Gastroesophageal sphincter (tissue), 4 donors: ENCODE measurements around the gene NEMP1. TPM values are rescaled to one million over a fixed set of nuclear protein-coding genes. Genes with fewer than 3 reads are reported as not detected.

ENCODE experiments used
- ATAC-seq: fragments of 150-250 bp; one replicate; pipeline ENCODE4 v1.9.1; 2016; ENCODE audit warnings: mild to moderate bottlenecking, moderate library complexity
- H3K27ac ChIP-seq, 4 donors: fragments of 200-600 bp; sonication (generic) in 3 of 4; 1 replicate in 3 of 4; 2 replicates in 1 of 4; pipeline ENCODE4 v1.5.1; 2016 to 2019
- H3K27me3 ChIP-seq: fragments of 200-600 bp; sonication (generic); one replicate; pipeline ENCODE4 v1.5.1; 2019
- H3K36me3 ChIP-seq, 2 donors: fragments of 200-600 bp; sonication (generic); one replicate each; pipeline ENCODE4 v1.5.1; 2019; ENCODE audit warnings: control low read depth in 1 of 2
- H3K4me1 ChIP-seq, 3 donors: fragments of 200-600 bp; sonication (generic); 1 replicate in 2 of 3; 2 replicates in 1 of 3; pipeline ENCODE4 v1.5.1; 2016 to 2019; ENCODE audit warnings: control low read depth in 2 of 3
- H3K4me3 ChIP-seq, 2 donors: fragments of 200-600 bp; sonication (generic); one replicate each; pipeline ENCODE4 v1.5.1; 2019; ENCODE audit warnings: mild to moderate bottlenecking in 1 of 2, moderate library complexity in 1 of 2
- H3K9me3 ChIP-seq, 3 donors: fragments of 200-600 bp; sonication (generic); one replicate each; pipeline ENCODE4 v1.5.1; 2017 to 2019; ENCODE audit warnings: control low read depth in 2 of 3
- CTCF ChIP-seq, 4 experiments: fragments of 200-600 bp in 2 of 4; fragments of 450-650 bp in 2 of 4; sonication (generic) in 1 of 4; IDR thresholded peaks; one replicate each; pipeline ENCODE4 v1.5.1; 2017 to 2019; ENCODE audit warnings: antibody characterized with exemption in 4 of 4, mild to moderate bottlenecking in 2 of 4, moderate library complexity in 2 of 4
- EP300 ChIP-seq: sonication (generic); formaldehyde crosslinking; IDR thresholded peaks from one replicate; pipeline ENCODE4 v1.6.1; 2017; ENCODE audit warnings: antibody characterized with exemption, mild to moderate bottlenecking
- POLR2A ChIP-seq, 2 donors: fragments of 450-650 bp; IDR thresholded peaks; one replicate each; pipeline ENCODE4 v1.6.1; 2017; ENCODE audit warnings: antibody characterized with exemption in 2 of 2, mild to moderate bottlenecking in 2 of 2, moderate library complexity in 1 of 2
- POLR2AphosphoS5 ChIP-seq: sonication (generic); formaldehyde crosslinking; IDR thresholded peaks from one replicate; pipeline ENCODE4 v1.6.1; 2017; ENCODE audit warnings: antibody characterized with exemption
- WGBS, 2 donors: methylation state at CpG; one replicate each; pipeline ENCODE4 v1.1.5; 2018; ENCODE audit warnings: low coverage in 1 of 2; 5-methylcytosine and 5-hydroxymethylcytosine counted together
- total RNA-seq, 4 donors: library from RNA; depleted of rRNA; stranded (reverse); fragments of >200 nt; gene quantifications; one replicate each; pipeline ENCODE4 v1.1.0, GENCODE V29; 2016

The NEMP1 gene
- total RNA-seq, 4 donors from 2014 or later = 11.8 to 14.9 (median 12.7) TPM

- peaks cover 2% of the 10 kb centered on the region for H3K27me3 ChIP-seq
- no peaks in the 10 kb centered on the region for H3K36me3 ChIP-seq
- 60% methylated on average over 4 of the region's 4 CpGs; no CpG with 5 or more reads in 1 of the 2 donors for WGBS, 2 donors
- H3K9me3 ChIP-seq = no peaks in the 10 kb centered on the region
- TF ChIP-seq POLR2A (IDR thresholded peaks at IDR 0.05) (no peak), CTCF (IDR thresholded peaks at IDR 0.05) (no peak), EP300 (no peak), POLR2AphosphoS5 (no peak)
- no peak overlapping the region for H3K4me3 ChIP-seq
- H3K4me1 ChIP-seq = no peaks in the 10 kb centered on the region
- no peak for ATAC-seq
- no peak overlapping the region for H3K27ac ChIP-seq
Observed at GRCh38 chr12:57049119-57049446, 29.5 kb downstream of the NEMP1 start.

GRCh38 chr12:57048423-57049118 lies 30.0 kb downstream of the NEMP1 start:
- Histone ChIP-seq H3K27ac (no peak overlapping the region), H3K4me3 (no peak overlapping the region), H3K27me3 (peaks cover 8% of the 10 kb centered on the region), H3K4me1 (no peaks in the 10 kb centered on the region), H3K9me3 (no peaks in the 10 kb centered on the region), H3K36me3 (no peaks in the 10 kb centered on the region)
- ATAC-seq = no peak
- no CpG with 5 or more reads among the region's 1 CpG for WGBS, 2 donors
- no peak for TF ChIP-seq CTCF (IDR thresholded peaks at IDR 0.05)
- TF ChIP-seq POLR2AphosphoS5 = no peak
- TF ChIP-seq EP300 = no peak
- TF ChIP-seq POLR2A (IDR thresholded peaks at IDR 0.05) = no peak

DNA sequence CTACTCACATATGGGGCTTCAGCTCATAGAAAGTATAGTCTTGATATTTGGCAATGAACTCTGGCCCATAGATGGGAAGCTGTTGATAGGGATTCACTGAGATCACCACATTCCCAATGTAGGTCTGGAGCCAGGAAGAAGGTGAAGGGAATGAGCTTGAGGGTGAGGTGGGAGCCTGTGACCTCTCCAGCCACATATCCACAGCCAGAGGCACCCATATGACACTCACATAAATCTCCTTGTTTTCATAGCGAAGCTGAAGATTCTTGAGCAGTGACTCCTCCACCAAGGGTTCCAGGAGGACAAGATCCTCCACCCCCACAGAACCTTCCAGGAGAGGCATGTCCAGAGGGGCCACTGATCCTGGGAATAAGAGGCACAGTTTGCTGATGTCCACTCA lies 30.6 kb downstream of the NEMP1 start:
- no peaks in the 10 kb centered on the region for H3K4me1 ChIP-seq
- no peak for TF ChIP-seq POLR2A (IDR thresholded peaks at IDR 0.05)
- TF ChIP-seq CTCF (IDR thresholded peaks at IDR 0.05) = no peak
- no peak for TF ChIP-seq EP300
- no peak for TF ChIP-seq POLR2AphosphoS5
- no peak overlapping the region for H3K27ac ChIP-seq
- H3K4me3 ChIP-seq = no peak overlapping the region
- no peak for ATAC-seq
- H3K27me3 ChIP-seq = peaks cover 13% of the 10 kb centered on the region
- 75 to 80% methylated on average over 1 of the region's 1 CpG for WGBS, 2 donors
- no peaks in the 10 kb centered on the region for H3K9me3 ChIP-seq
- no peaks in the 10 kb centered on the region for H3K36me3 ChIP-seq

DNA sequence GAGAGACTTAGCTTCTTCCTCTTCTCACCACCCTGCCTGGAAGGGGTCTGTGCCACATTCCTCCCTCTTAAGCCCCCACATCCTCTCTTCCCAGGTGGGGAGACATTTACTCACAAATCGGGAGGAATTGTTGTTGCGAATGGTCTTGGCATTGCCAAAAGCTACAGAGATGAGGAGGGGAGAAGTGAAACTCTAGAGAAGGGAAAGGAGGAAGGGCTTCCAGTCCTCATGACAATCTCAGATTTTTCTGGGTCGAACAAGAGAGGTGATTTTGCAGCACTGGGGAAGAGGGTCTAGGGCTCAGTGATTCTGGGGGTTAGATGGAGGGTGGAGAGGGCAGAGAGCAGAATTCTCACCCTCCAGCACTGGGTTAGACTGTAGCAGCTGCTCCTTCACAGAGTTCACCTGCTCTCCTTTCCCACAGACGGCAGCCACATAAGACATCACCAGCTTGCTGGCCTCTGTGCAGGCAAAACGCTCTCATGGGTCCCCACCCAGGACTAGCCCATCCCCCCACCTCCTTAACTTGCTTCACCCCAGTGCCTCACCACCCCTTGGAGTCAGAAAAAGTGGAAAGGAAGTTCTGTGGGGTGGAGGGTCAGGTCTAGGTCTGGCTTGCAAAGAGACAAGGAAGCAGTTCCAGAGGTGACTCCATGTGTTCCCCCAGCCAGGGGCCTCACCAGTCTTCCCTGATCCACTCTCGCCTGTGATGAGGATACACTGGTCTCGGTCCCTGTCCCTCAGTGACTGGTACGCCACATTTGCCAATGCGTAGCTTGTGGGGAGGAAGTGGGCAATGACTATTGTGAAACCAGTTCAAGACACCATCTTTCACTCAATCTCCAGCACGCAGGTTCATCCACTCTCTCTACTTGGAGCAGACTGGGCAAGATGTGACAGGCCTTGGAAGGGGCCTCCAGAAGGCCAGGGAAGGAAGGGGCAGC lies 31.4 kb downstream of the NEMP1 start:
- H3K9me3 ChIP-seq = no peaks in the 10 kb centered on the region
- H3K4me1 ChIP-seq = no peaks in the 10 kb centered on the region
- ATAC-seq = no peak
- TF ChIP-seq POLR2AphosphoS5 = no peak
- no peak for TF ChIP-seq CTCF (IDR thresholded peaks at IDR 0.05)
- no peak for TF ChIP-seq EP300
- no peak for TF ChIP-seq POLR2A (IDR thresholded peaks at IDR 0.05)
- H3K27ac ChIP-seq = no peak overlapping the region
- WGBS, 2 donors = 71 to 75% methylated on average over 1 to 9 of the region's 10 CpGs
- H3K4me3 ChIP-seq = no peak overlapping the region
- peaks cover 15% of the 10 kb centered on the region for H3K27me3 ChIP-seq
- no peaks in the 10 kb centered on the region for H3K36me3 ChIP-seq
